Right renal cortex interstitium (tissue), 3 donors: ENCODE data around the gene ARL15. TPM values are rescaled to one million over a fixed set of nuclear protein-coding genes. Genes with fewer than 3 reads are reported as not detected.

Source experiments
- DNase-seq, 3 donors: peaks; one replicate each; pipeline ENCODE4 v3.0.0-alpha.2; 2013; ENCODE audit warnings: low read depth in 3 of 3, low spot score in 2 of 3
- polyA plus RNA-seq, 3 donors: library from polyadenylated mRNA; unstranded; fragments of 120-200 nt; gene quantifications; one replicate each; pipeline ENCODE4 v1.2.1, GENCODE V29; 2013; ENCODE audit not compliant: insufficient read length in 3 of 3

Gene ARL15
- polyA plus RNA-seq, 3 donors: 30.6 to 34.0 (median 33.1) TPM

DNA sequence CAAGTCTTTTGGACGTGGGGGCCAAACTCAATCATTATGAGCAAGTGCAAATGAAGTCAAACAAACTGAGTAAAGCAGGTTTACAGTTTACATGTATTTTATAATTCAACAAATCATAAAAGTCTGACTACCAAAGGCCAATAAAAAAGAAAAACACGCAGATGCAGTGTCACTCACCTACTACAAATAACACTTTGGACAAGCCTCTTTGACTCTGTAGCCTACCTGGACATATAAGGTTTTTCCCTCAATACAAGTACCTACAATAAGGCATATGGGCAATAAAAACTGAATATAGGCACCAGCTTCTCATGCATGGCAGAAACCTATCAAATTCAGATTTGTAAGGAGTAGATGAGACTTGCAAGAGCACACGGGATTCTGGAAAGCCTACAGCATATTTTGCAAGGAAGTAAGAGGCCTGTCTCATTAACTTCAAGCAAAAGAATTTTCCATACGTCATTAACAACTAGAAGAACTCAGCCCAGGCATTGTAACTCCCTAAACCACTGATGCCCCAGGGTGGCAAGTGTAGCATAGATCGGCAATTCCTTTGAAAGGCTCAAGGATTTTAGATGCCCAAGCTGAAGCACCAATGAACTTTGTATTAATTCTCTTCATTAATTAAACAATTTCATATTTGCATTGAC lies 21.7 kb downstream of the ARL15 start:
- no peak for DNase-seq

DNA sequence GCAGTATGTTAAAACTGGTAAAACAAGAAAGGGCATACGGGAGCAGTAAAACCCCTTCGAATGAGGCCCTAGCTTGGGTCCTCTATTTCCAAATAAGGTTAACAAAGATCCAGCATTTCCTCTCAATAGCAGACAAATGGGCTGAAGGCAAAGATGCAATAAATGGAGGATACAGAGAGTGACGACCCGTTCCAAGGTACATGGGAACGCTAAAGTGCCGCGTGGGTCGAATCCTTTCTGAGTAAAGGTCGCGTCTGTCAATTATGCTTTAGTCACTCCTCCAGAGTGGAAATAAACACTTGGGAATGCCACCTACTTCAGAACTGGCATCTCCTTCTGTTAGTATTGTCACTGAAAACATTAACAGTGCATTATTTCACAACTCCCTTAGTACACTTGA lies 24.7 kb downstream of the ARL15 start:
- DNase-seq: no peak

DNA sequence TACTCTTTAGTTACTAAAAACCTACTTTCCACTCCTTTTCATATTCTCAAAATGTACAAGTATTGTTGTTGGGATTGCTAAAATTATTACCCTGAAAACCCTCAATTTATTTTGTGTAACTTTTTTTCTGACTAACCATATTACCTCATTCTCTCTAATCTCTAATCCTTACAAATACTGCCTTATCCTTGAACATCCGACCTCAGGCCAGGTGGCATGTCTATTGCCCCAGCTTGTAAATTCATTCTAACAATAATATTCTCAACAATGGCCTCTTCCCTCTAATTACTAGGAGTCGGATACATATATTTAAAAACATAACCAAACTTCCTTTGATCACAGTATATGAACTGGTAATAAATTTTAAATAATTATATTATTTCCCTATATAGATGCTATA lies 25.8 kb downstream of the ARL15 start:
- DNase-seq: no peak

DNA sequence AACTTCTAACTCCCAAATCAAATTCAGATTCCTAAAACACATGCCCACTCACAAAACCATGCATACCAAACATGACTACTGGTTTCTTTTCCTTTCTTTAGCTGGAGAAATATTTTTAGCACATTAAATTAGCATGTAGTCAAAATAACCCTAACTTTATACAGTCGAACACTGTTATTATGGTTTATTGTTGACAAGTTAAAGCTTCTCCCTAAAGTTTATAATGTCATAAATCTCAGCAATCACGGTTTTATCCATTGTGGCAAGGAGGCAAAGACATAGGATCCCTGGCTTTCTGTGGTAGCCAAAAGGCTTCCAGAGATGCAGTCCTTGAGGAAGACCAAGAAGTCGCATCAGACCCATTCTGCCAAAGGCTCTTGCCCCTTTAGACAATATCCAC lies 27.5 kb downstream of the ARL15 start:
- DNase-seq: no peak

DNA sequence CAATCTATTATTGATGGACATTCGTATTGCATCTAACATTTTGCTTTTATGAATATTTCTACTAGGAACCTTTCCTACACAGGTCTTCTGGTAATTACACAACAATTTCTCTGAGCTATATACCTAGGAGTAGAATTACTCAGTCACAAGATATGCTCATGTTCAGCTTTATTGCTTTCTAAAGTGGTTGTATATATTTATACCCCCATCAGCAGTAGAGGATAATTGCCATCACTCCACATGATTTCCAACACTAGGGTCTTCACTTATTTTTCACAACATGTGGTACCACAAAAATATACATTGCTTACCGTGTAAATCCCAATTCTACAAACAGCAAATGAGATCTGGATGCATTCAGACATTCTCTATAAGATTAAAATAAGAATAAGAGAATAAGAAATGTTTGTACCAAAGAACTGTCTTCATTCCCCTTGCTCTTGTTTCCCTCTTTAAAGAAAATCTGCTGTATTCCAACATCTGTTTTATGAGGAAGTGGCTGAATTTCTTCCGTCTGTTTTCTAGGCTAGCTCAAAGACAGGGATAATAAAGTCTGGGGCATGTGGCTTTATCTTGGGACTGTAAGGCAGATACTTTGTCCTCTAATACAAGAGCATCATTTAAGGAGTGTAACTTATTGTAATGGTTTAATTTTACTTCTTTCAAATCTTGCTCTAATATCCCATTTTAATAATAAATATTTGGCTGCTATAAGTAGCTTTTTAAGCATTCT lies 28.2 kb downstream of the ARL15 start:
- no peak for DNase-seq

DNA sequence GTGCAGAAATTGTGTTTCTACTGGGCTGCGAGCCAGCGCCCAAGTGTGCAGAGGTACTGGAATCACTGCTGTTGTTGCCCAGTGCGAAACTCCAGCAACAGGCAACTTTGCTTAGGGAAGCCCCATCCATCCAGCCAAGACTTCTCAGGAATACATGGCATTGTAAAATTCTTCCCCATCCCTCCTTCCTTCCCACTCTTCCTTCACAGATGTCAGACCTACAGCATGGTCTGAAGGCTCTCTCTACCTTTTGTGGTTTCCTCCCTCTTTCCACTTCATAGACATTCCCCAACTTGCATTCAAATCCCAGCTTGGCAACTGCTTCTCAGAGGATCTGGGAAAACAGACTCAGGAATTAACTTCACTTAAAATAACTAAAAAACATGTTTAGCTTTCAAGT lies 30.4 kb downstream of the ARL15 start:
- DNase-seq: no peak

DNA sequence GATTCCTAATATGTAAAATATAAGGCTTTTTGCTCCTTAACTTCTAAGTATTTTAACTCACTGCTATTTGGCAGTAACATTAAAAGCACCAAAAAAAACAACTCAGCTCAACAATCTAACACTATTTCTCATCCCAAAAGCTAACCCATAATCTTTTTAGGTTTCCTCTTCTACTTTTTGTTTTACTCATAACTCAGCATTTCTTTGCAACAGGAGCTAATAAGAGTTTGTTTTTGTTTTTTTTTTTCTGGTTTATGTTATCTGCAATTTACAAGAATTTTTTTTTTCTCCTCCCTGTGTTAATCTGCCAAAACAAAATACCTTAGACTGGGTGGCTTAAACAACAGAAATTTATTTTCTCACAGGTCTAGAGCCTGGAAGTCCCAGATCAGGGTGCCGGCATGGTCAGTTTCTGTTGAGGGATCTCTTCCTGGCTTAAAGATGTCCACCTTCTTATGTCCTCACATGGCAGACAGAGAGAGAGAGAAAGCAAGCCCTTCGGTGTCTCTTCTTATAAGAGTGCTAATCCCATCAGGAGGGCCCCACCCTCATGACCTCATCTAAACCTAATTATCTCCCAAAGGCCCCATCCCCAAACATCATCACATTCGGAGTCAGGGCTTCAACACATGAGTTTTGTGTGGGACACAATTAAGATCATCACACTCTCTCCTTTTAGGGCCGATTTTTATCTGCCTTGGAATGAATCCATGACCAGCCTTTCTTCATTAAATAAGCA lies 31.2 kb downstream of the ARL15 start:
- DNase-seq: no peak

DNA sequence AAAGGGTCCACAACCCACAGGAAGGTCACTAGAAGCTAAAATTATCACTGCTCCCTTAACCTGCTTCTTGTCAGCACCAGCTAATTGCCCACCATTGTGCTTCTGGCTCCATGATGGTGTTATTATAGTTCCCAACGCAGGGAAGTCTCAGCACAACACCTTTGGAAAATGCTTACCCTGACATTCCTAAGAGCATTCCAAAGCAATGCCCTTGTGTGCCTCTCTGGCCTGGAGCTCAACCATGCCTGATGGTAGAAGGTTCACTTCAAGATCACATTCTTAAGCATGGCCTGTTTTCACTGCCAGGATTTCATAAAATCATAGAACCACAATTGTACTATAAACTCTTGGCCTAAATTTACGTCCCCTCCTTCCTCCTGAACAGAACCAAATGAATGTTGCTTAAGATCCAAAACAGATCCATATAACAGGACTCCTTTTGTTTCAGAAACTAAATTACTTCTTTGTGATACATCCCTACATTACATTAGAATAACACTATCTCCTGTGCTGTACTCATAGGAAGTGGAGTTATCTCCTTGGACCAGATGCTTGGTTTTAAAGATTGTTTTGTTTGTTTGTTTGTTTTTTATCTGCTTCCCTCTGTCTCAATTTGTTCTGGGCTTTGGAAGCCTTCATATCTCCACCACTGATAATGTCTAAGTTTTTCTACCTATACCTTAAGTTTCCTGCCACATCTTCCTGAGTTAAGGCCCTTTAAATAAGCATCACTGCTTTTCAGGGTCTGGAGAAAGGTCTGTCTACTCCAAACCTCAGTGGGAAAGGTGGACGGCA lies 32.1 kb downstream of the ARL15 start:
- no peak for DNase-seq

DNA sequence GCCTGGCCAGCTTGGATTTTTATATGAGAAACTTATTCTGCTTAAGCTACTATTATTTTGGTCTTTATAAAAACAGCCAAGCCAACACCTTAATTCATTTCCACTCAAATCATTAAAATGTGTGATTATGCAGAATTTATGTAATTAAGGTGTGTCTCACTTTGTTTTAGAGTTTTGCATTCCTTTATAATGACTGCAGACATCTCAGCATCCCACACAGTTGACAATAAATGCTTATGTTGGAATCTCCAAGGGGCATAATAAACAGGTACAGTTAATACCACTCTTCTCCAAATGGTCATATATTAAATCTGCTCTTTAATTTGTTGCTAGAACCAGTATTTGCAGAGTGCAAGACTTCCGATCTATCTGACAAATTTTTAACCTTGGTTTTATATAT lies 34.3 kb downstream of the ARL15 start:
- no peak for DNase-seq

DNA sequence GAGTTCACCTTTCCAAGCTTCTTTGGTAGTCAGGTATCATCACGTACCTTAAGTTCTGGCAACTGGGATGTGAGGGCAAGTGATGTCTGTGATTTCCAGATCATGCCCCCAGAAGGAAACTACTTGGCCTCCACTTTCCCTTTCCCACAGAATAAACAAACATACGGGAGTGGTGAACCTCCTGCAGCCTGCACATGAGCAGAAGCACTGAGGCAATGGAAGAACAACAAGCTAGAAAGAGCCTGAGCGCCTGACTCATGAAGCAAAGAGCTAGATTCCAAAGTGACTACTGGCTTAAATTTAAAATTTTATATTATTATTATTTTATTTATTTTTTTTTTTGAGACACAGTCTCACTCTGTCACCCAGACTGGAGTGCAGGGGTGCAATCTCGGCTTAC lies 35.0 kb downstream of the ARL15 start:
- no peak for DNase-seq

DNA sequence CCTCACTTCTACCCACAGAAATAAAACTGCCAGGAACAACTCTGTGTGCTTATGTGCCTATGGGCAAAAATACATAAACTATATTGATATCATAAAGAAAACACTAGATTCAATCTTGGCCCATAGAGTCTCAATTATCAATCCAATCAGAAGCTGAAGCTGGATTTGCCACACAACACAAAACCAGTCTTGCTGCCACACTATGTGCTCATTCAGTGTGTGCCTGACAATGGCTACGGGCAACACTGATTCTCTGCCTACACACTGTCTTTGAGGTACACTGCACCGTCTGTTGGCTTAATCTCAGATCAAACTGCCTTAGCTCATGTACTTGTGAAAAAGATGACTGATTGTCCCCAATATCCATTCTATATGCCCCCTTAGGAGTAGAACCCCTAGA lies 35.4 kb downstream of the ARL15 start:
- no peak for DNase-seq

DNA sequence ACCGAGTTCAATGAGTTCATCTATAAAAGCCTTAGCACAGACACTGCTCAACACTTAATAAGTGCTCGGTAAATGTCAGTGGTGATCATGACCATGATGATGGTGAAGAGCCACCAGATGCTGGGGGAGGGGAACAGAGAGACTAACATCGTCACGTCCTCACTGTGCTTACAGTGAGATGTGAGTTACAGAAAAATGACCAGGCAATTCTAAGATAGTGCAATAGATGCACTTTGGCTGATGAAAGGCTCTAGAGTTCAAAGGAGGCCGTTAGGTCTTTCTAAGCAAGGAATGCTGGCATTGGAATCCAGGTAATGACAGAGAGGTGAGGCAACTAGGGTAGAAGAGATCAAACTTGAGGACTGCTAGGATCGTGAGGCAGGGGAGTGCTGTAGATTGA lies 36.7 kb downstream of the ARL15 start:
- no peak for DNase-seq

DNA sequence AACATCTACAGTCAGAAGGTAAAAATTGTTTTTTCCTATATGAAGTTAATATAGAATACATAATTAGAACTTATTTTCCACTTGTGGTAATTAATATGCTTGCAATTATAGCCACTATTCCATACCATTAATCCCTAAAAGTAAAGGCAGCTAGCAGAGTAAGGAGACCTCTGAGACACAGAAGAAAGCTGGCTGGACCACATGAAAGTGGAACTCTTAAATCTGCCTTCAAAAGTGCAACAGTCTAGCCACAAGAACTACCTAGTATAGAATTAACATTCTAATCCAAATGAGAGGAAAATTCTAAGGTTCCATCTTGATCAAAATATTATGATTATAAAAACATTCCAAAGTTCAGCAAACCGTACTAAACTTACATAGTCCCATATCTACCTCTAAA lies 37.6 kb downstream of the ARL15 start:
- DNase-seq: no peak

DNA sequence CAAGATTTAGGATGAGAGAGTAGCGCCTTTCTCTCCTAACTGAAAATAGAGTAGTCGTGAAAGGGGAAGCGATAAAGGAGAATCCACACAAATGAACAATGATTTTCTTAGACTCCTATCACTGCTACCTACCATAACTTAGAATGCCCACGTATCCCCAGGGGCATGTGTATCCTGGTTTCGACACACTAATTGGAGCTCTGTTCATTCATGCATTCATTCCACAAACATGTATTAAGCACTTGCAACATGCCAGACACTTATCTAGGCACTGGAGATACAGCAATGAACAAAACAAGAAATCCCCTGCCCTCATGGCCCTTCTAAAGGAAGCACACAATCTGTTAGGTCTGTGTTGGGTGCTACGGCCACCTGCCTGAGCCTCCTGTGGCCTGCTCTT lies 40.0 kb downstream of the ARL15 start:
- DNase-seq: no peak

DNA sequence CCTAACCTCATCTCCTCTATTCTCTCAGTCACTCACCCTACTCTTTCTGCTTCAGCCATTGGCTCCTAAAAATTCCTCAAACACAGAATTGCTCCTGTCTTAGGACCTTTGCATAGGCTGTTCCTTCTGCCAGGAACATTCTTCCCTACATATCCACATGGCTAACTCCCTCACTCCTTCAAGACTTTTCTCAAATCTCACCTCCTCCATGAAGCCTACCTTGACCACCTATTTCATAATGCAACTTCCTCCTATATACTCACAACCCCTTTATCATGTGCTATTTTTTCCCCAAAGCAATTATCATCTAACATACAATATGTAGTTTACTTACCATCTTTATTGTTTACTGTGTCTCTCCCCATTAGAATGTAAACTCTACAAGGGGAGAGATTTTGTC lies 45.8 kb downstream of the ARL15 start:
- DNase-seq: no peak

DNA sequence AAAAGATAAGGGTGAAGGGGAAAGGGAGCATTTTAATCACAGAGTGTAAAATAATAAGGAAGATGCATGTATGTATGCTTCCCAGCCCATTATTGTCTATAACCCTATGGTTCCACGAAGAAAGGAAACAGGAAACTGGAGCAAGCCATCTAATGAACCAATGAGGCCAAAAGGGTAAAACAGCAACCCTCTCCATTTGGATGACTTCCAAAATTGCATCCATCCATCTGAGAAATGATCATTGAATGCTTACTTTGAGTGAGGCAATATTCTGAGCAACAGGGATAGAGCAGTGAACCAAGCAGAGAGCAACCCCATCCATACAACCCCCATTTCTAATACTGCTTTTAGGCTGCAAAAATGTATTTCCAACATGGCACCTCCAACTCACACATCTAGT lies 46.9 kb downstream of the ARL15 start:
- no peak for DNase-seq

DNA sequence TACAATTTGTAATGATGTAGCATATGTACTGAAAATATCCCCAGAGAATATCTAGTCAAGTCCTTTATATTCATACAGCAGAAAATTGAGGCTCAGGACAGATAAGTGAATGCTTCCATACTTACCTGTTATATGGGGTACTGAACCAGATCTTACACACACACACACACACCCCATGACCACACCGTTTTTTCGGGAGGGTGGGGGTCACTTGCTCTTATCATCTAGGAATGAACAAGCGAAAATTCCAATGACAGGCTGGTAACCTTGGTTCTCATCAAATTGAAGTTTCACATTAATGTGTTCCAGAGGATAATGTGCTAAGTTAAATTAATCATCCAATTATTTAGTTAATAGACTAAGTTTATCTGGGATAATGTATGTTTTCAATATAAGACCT lies 48.8 kb downstream of the ARL15 start:
- no peak for DNase-seq

DNA sequence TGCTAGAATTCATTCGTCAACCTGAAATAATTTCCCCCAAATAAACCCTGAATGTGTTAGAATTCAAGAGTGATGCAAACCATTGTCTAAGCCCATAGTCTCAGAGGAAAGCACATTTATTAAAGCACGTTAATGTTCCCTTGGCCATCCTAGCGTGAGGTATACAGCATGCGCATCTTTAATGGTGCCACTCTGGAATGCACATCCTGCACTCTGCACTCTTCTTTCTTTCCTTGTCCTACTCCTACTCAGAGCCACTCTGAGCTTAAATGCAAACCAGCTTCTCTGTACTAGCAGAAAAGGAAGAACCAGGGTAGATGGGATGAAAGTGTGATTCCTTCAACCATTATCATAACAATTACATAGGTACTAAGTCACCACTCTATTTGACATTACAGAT lies 50.4 kb downstream of the ARL15 start:
- DNase-seq: no peak

DNA sequence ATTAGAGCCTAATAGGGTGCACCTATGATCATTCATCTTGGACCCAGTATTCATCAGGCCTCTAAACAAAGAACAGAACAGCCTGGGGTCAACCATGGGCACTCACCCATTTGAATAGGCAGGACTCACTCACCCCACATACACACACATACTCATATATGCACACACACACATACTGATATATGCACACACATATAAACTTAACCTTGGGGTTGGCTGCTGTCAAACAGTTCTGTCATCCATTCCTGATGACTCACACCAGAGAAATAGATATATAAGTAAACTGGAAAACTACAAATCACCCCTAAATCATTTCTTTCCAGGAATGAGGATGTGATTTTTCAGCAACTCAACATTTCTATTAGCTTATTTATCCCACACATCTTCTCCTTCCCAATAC lies 51.3 kb downstream of the ARL15 start:
- DNase-seq: no peak

DNA sequence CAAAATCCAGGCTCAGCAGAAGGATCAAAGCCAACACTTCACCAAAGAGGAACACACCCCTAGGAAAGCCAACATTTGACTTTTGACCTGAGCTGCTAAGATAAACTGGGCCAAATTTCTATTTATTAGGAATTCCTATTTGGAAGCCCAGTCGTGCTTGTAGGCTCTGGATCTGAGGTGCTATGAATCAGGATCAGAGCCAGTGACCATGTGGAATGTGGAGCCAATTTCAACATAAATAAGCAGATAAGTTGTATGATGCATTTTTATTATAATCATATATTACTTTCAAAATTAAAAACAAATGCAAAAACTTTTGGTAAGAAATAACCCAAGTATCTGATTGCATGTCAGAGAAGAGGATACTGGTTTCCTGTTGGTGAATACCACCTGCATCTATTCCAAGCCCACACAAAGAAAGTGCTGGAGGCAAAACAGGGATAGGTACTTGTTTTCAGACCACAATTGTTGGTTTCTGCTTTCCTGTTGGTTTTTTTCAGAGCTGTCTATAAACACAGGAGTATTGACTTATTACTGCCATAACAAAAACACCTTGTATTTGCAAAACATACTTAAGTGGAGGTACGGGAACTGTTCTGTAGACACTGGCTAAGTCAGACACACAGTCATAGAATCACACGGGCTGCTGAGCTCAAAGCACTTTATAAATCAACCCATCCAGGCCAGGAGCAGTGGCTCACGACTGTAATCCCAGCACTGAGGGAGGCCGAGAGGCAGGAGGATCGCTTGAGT lies 52.8 kb downstream of the ARL15 start:
- no peak for DNase-seq
